Left ventricle myocardium superior (tissue), 1 donor: ENCODE data around the gene TAOK2. TPM values are rescaled to one million over a fixed set of nuclear protein-coding genes. Genes with fewer than 3 reads are reported as not detected.
"Not testable (repeated sequence)": the region's sequence is repeated elsewhere in the genome, so short reads cannot be mapped to it uniquely, and the experiment has no call there.

Experiments used
- ATAC-seq: fragments of 200-7000 bp; cut with Tn5 transposase; one replicate; pipeline ENCODE4 v1.9.1; 2020; ENCODE audit warnings: mild to moderate bottlenecking, moderate library complexity
- DNase-seq: peaks from one replicate; pipeline ENCODE4 v3.0.0-alpha.2; 2020
- intact Hi-C: fragments of 100-400 bp; cut with micrococcal nuclease; formaldehyde crosslinking; loops from one replicate; pipeline ENCODE4 v1.11.0; 2022
- total RNA-seq: library from RNA; stranded (reverse); fragmentation: NEBNext Ultra II Directional; extraction: Animal tissue kit (Norgen Biotek cat#: 25700); gene quantifications from one replicate; pipeline ENCODE4 v1.2.1, GENCODE V29; 2021
- donor health status: DM: no; HTN: yes; CAD: no; lungs with severe emphysema.

TAOK2 gene
- total RNA-seq, 1 donor from 2014 or later: 34.9 TPM

- no peak for ATAC-seq
Measured at GRCh38 chr16:30010844-30011713, 37.4 kb downstream of the TAOK2 start, which contains the start of gene DOC2A. DOC2A (minus strand) TSS chr16:30011027; CDS start chr16:30010222, 805 bp downstream.

GRCh38 chr16:30011714-30012504 is 38.2 kb downstream of the TAOK2 start:
- intact Hi-C loops: no loop called here
- ATAC-seq (no peak), DNase-seq (no peak)

More at GRCh38 chr16:30010844-30011713, 37.4 kb downstream of the TAOK2 start, which contains the start of gene DOC2A:
- intact Hi-C loops: no loop called here
- DNase-seq: no peak

- intact Hi-C loops, DNase-seq: not testable (repeated sequence)
Measured at GRCh38 chr16:30012598-30012997, 38.9 kb downstream of the TAOK2 start.

GRCh38 chr16:30015450-30015849 is 41.8 kb downstream of the TAOK2 start:
- intact Hi-C loops, DNase-seq, ATAC-seq: not testable (repeated sequence)

More at GRCh38 chr16:30012598-30012997, 38.9 kb downstream of the TAOK2 start:
- ATAC-seq: not testable (repeated sequence)

GRCh38 chr16:30016555-30017276 is 43.0 kb downstream of the TAOK2 start:
- no peak for DNase-seq
- ATAC-seq: no peak
- intact Hi-C loops: no loop called here

- intact Hi-C loops: no loop called here
- no peak for ATAC-seq
Measured at GRCh38 chr16:30017277-30017656, 43.6 kb downstream of the TAOK2 start.

GRCh38 chr16:30017937-30018336 is 44.3 kb downstream of the TAOK2 start:
- ATAC-seq, intact Hi-C loops: not testable (repeated sequence)
- DNase-seq: peak; percentile 1

More at GRCh38 chr16:30017277-30017656, 43.6 kb downstream of the TAOK2 start:
- DNase-seq: no peak

GRCh38 chr16:30018731-30019158 is 45.1 kb downstream of the TAOK2 start:
- no peak for DNase-seq
- no peak for ATAC-seq
- intact Hi-C loops: no loop called here

GRCh38 chr16:30022887-30023286 is 49.2 kb downstream of the TAOK2 start, which contains the start of gene C16orf92:
C16orf92 (plus strand) TSS chr16:30023198; CDS start chr16:30023341, 143 bp downstream.
- ATAC-seq: no peak
- DNase-seq: no peak
- intact Hi-C loops: no loop called here

- no peak for DNase-seq
- intact Hi-C loops: no loop called here
- ATAC-seq: no peak
Measured at GRCh38 chr16:30023586-30023985, 49.9 kb downstream of the TAOK2 start.

- no peak for ATAC-seq
- DNase-seq: no peak
- intact Hi-C loops: no loop called here
Measured at GRCh38 chr16:30024451-30024850, 50.8 kb downstream of the TAOK2 start.

GRCh38 chr16:30025156-30025555 is 51.5 kb downstream of the TAOK2 start:
- intact Hi-C loops: no loop called here
- ATAC-seq: no peak
- no peak for DNase-seq

- DNase-seq (no peak), ATAC-seq (no peak)
- intact Hi-C loops: no loop called here
Measured at GRCh38 chr16:30025574-30025973, 51.9 kb downstream of the TAOK2 start.

GRCh38 chr16:30026449-30026848 is 52.8 kb downstream of the TAOK2 start:
- intact Hi-C loops: no loop called here
- no peak for DNase-seq
- no peak for ATAC-seq

GRCh38 chr16:30027588-30028437 is 54.1 kb downstream of the TAOK2 start:
- ATAC-seq (no peak), DNase-seq (no peak)
- intact Hi-C loops: no loop called here

- ATAC-seq (peak; percentile 60), DNase-seq (no peak)
- intact Hi-C loops: no loop called here
Measured at GRCh38 chr16:30028438-30029076, 54.9 kb downstream of the TAOK2 start.

- ATAC-seq (no peak), DNase-seq (no peak)
- intact Hi-C loops: no loop called here
Measured at GRCh38 chr16:30030011-30030685, 56.5 kb downstream of the TAOK2 start.
